ENCODE results near the gene STAC3.

GRCh38 chr12:57205931-57206330 is 45.1 kb downstream of the STAC3 start:
- no peak for TF ChIP-seq CTCF (IDR thresholded peaks at IDR 0.05)
- TF ChIP-seq POLR2A (IDR thresholded peaks at IDR 0.05) = no peak
